NCI-H510A (cell line): ENCODE data around the gene ITPR1.

Source experiments
- DNase-seq: peaks from one replicate; lab custom pipeline; 2025; lab: John Stamatoyannopoulos, UW

Gene ITPR1

DNA sequence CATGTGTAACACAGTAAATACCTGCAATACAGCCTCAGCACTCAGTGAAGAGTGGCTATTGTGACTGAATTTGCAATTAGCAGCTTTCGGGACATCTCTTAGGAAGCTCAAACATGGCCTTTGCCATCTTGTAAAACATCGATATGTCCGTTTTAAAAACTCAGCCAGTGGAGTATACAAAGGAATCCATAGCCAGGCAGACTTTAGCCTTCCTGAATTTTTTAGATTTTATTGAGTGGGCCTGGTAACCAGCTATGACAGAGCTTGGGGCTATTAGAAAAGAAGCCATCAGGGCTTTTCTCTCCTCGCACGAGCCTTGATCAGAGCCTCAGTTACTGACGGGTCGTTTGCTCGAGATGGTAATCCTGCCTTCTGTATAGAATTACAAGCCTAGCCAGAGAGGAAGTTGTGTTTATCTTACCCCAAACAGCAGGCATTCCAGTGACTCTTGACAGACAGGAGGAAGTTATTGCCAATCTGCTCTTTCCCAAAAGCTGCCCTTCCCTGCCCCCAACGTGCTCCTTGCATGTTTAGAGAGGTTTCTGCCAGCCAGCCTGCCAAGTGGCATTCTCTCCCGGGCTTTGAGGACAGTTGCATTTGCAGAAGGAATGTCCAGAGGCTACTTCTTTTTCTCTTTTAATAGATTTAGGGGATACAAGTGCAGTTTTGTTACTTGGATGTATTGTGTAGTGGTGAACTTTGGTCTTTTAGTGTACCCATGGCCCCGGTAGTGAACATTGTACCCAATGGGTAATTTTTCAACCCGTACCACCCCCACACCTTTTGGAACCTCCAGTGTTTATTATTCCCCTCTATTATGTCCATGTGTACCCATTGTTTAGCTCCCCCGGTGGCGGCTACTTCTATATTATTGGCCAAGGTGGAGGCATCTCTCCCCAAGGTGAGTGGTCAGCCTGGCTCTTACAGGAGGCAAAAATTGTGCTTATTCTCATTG is 40.6 kb downstream of the ITPR1 start:
- DNase-seq: no peak

DNA sequence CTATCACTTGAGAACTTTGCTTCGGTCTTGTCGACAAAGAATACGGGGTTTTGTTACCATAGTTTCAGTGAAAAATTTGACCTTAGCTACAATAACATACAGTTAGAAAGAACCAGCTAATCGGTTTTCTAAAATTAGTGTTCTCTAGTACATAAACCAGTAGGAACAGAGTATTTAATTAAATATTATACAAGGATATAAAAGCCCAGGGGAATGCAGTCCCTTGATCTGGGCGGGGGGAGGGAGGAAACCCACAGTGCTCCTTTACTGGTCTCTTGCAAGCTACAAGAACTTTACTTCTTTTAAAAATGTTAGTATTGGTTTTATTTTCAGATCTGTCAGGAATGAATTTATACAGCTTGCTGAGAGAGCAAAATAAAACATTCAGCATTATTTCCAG is 41.8 kb downstream of the ITPR1 start:
- no peak for DNase-seq

DNA sequence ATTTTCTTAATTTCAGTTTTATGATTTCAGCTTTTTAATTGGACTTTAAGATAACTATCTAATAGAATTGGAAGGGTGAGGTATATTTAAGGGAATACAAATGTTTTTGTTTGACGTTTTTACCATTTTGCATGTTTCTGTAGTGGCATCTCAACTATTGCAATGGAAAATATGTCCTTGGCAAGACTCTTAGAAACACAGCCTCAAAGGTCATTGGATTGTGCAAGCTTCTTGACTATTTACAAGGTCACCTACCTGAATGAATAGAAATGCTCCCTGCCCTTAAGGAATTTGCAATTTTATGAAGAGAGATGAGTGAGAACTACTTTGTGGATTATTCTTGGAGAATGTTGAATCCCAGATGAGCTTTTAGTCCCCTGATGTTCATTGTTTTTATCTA is 43.1 kb downstream of the ITPR1 start:
- no peak for DNase-seq

DNA sequence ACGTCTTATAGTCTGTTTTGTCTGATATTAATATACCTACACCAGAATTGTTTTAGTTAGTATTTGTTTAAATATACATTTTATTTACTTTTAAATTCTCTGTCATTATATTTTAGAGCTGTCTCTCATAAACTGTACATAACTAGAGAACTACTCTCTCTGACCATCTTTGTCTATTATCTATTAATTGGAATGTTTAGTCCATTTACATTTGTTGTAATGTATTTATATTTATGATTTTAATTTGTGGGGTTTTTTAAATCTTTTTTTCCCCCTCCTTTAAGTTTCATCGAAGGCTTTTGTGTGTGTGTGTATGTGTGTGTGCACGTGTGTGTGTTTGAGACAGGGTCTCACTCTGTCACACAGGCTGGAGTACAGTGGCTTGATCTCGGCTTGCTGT is 47.1 kb downstream of the ITPR1 start:
- no peak for DNase-seq

DNA sequence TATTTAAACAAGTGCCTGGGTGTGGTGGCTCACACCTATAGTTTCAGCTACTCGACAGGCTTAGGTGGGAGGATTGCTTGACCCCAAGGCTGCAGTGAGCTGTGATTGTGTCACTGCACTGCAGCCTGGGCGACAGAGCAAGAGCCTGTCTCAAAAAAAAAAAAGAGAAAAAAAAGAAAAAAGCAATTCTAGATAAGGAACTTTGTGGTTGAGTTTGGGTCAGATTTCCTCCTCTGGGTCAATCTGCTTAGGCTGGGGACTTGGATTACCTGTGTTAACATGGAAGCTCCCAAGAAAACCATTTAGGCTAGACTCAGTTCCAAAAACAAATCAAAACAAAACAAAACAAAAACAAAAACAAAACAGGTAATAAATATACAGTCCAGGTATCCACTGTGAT is 50.0 kb downstream of the ITPR1 start:
- no peak for DNase-seq

DNA sequence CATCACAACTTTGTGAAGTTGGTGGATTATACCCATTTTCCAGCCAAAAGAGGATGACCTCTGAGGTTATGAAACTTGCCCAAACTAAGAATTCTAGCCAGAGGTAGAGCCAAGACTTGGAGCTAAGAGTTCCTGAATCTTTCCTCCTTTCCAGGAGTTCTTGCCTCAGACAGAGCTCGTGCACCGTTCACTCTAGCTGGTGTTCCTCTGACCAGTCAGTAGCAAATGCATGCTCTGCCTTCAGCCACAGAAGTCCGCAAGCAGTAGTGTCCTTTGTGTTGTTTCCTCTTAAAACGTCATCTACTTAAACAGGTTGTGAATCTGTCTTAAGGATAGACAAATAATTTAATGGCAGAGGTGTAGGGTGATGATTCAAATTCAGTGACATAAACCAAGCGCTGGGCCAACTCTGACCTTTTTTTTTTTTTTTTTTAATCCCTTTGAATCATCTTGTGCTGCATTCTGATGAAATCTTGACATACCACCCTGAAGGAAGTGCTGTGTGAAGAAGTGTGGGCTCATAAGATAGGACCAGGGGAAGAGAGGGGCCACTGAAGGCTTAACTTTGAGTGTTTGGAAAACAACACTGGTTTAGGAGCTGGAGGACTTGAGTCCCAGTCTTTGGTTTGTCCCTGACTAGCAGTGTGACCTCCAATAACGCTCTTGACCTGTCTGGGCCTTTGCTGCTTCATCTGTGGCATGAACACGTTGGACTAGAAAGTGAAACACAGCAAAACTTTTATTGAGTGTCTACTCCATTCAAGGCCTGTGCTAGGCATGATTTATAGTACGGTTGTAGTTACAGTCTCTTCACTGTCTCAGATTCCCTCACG is 53.4 kb downstream of the ITPR1 start:
- DNase-seq: no peak

DNA sequence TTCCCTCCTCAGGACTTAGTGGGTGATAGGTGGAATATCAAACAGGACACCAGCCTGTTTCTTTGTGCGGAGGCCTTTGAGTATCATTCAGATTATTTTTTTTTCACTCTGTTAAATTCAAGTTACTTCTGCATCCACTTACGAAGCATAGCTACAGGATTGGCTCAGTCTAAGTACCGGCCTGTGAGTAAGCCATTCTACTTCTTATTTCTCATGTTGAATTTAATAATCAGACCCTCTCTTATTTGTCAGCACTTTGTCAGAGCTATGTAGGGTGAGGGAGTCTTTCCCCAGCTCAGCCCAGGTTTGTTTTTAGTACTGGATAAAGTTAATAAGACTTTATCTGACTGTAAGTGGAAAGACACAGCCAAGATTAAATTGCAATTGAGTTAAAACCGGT is 54.7 kb downstream of the ITPR1 start:
- no peak for DNase-seq

DNA sequence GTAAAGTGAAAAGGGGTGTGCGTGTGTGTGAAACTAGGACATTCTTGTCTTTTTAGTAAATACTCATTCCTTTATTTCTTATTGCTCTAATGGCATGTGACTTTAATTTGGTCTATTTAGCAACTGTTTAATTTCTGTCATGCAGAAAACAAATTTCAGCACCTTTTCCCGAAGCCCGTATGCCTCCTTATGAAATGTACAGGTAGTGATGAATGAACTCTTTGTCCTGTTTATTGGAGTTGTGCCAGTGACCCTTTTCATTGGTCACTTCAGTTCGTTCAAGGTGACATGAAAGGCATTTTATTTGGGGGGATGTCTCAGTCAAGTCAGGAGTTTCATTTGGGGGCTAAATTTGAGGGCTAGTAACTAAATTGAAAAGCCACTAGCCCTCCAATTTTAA is 55.2 kb downstream of the ITPR1 start:
- no peak for DNase-seq

DNA sequence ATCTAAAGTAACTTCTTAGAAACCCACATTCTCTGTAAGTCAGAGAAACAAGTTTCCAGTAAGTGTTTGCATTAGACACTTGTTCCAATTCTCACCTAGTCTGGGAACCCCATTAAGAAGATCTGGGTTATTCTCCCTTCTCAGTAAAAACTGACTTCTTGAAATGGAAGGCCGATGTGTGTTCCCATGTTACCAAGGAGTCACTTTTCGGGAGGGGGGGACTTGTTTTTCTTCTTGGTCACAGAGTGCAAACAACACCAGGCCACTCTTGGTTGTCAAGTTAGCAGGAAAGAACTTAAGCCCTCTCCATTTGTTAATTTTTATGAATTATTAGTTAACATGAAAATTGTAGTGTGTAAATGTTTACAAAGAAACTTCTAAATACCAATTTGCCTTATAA is 55.6 kb downstream of the ITPR1 start:
- DNase-seq: no peak

DNA sequence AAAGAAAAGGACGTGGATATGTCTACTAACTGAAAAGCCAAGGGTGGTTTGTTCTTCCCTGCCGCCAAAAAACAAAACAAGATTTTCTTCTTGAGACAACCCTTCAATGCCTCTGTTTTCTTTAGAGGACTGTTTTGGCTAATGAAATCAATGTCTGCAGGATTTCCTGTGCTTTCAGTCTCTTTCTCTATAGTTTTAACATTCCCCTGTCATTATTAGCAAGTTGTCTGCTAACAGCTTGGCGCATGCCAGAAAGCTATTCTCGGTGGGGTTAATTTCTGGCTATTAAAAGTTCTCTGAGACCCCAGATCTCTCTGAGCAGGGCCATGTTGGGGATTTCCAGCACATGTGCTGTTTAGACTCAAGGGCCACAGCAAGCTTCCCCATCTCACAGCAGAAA is 56.7 kb downstream of the ITPR1 start:
- DNase-seq: no peak

DNA sequence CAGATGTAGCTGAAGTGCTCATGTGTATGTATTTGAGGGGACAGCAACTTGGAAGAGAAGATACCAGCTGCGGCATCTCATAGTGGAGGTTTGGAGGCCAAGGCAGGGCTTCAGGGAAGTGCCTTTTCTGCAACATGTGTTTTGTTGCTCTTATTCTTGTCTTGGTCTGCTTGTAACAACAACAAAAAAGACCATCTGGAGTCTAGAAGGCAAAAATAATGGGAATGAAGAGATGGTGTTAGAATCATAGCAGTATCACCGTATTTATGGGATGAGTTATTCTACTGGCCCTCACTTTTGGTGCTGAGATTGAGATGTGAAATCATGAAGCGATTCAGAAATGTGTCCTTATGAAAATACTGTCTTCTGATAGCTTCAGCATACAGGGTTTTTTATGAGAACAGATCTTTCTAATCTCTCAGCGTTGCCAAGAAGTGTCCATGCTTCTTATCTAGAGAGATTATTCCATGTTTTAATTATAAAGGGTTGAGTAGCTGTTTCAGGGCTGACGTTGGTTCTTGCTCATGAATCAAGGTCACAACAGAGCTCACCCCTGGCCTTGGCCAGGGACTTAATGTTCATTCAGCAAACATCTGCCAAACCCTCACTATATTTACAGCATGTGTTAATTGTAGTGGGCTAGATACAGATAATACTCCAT is 58.0 kb downstream of the ITPR1 start:
- DNase-seq: no peak

DNA sequence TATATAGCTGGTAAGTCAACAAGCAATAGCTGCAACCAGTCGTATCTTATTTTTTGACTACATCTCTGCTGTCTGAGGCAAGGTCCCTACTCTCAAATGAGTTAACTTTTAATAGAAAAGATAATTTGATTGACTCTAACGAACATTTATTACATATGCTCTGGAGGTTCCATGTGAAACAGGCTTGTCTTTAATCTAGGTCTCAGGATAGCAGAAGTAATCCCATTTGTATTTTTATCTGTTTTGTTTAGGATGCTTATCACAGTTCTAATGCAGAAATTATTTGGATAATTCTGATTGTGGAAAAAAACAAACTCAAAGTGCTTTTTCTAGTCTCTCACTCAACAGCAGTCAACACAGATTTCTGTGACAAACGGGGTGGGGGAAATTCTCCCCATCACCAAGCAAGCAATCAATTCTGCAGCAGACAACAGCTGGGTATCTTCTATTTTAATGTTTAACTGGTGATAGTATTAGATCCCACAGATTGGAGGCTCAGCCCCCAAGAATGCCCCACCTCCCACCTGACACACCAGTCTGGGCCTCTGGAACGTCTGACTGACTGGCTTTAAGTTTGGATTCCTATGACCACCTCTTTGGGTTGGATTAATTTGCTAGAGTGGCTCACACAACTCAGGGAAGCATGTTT is 58.8 kb downstream of the ITPR1 start:
- DNase-seq: no peak

DNA sequence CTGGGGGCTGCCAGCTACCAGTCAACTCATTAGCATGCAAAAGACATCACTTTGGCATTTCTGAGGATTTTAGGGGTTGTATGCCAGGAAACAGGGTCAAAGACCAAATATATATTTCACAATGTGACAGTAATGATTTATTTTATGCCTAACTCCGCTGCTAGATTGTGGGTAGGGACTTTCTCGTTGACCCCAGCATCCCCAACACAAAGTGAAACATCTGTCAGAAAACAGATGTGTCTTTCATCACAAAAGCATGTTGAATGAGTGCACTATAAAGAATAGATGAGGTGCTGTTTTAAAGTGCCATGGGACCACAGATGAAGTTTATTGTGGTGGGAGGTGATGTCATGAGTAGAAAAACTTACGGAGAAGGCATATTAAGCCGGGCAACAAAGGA is 59.7 kb downstream of the ITPR1 start:
- no peak for DNase-seq

DNA sequence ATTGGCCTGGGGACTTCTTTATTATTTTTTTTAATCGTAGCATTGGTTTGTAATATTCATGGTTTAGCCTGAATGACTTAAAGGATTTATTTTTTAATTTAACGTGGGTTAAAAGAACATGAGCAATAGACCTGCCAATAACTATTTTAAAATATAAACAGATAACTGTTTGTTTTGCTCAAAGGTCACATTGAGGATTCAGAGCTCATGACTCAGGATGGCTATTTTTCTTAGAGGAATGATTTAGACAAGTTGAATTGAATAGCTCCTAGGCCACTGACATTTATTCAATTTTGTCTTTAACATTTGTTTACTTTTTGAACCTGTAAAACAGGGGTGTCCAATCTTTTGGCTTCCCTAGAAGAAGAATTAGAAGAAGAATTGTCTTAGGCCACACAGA is 68.5 kb downstream of the ITPR1 start:
- no peak for DNase-seq

DNA sequence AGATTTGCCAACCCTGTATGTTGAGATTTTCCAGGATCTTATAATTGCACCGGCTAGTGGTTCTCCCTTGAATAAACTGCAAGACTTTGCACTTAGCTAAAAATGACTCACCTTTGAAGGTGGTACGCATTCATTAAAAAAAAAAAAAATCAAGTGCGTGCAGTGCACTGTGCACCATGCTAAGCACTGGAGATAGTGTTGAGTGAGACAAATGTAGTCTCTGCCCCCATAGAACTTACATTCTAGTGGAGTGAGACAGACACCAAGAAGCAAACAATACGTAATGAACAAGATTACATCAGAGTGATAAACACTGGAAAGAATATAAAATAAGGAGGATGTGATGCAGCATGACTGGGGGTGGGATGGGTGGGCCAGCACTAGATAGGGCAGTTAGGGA is 69.4 kb downstream of the ITPR1 start:
- DNase-seq: no peak

DNA sequence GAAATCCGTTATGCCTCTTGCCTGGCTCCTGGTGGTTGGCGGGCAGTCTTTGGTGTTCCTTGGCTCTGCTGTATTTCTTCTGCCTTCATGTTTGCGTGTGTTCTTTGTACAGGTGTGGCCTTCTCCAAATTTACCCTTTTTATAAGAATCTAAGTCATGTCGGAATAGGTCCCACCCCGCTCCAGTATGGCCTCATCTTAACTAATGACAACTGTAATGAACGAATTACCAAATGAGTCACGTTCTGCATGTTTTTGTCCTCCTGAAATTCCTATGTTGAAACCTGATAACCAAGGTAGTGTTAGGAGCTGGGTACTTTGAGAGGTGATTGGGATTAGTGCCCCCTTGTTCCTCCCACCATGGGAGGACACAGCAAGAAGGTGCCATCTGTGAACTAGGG is 71.1 kb downstream of the ITPR1 start:
- no peak for DNase-seq

DNA sequence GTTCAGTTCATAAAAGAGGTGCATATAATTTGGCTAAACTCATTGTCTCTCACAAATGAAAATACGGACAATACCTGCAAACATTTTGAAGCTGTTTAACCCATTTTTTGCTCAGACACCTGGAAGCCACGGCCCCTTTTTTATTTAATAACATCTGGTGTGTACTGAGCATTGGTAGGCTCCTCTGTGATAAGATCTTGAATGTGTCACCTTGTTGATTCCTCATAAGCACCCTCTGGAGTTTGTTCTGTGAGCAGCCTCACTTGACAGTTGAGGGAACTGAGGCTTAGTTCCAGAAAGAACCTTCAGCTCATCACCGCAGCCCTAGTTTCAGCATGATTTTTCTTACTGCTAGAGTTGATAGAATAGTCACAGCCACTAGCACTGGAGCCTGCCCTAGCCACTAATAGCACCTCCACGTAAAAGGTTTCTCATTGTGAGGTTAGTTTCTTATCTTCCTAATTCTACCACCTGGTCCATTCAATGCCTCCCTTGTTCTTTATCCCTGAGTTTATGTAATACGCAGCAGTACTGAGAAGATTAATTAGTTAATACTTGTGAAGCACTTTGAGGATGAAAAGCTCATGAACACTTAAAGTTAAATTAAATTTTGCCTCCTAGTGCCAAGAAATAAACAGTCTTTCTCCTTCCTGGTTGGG is 71.9 kb downstream of the ITPR1 start:
- no peak for DNase-seq

DNA sequence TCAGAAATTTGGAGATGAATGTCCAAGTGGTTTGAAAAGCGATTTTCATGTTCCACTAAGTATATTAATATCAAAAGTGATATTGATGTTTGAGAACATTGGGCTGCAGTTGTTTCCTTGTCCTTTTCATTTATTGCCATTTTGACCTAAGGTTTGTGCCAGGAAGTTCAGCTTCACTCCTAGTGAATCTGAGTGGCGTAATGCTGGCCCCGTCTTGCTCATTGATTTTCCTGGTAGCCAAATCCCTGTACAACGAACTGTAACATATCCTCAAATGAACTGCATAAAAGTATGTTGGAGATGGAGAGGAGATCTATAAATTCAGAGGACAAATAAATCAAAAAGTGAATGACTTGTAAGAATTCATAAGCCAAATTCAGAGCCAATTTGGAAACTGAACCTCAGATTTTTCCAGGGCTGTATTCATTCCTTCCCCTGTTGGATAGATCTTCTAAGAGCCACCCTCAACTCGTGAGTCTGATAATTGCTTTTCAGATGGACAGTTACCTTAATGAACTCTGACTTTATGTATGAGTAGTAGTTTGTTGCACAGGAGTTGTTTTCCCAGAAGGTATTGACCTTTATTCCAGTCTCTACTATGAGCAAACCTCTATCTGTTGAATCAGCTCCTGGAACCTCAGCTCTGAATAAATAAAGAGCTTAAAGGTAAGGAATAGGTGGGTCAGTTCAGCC is 72.8 kb downstream of the ITPR1 start:
- DNase-seq: no peak

DNA sequence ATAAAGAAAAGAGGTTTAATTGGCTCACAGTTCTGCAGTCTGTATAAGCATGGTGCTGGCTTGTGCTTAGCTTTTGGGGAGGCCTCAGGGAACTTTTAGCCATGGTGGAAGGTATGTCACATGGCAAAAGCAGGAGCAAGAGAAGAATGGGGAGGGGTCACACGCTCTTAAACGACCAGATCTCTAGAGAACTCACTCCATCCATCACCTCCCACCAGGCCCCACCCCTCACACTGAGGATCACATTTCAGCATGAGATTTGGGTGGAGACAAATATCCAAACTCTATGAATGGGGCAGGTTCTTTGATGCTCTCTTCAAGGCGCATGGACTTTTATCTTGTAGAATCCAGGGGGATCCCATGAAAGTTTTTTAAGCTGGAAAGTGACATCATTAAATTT is 75.7 kb downstream of the ITPR1 start:
- no peak for DNase-seq

DNA sequence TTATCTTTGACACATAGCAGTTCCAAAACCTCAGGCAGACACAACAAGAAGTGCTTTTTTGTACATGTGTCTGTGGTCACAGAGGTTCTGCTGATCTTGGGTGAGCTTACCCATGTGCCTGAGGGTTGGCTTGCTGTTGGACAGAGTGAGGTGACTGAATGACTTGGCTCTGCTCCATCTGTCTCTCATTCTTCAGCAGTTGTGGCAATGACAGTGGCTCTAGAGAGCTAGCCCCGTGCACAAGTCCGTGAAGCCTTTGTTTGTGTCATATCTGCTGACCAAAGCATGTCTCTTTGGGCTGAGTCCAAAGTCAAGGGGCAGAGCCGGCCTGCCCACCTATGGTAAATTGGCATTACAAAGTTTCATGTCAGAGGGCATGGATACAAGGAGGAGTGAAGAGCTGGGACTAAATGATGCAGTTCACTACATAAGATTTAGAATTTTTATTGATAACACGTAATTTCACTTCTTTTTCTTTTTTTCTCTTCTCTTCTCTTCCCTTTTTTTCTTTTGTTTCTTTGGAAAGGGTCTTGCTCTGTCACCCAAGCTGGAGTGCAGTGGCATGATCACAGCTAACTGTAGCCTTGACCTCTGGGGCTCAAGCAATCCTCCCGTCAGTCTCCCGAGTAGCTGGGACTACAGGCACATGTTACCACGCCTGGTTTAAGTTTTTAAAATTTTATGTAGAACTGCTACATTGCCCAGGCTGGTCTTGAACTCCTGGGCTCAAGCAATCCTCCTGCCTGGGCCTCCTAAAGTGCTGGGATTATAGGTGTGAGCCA is 77.9 kb downstream of the ITPR1 start:
- DNase-seq: no peak
